Heart left ventricle (tissue), 16 donors: ENCODE measurements around the gene NINL. TPM values are rescaled to one million over a fixed set of nuclear protein-coding genes. Genes with fewer than 3 reads are reported as not detected.
"Not testable (repeated sequence)": the region's sequence is repeated elsewhere in the genome, so short reads cannot be mapped to it uniquely, and the experiment has no call there.

Source experiments
- ATAC-seq, 4 donors: fragments of 200-7000 bp; cut with Tn5 transposase; one replicate each; pipeline ENCODE4 v1.9.1; 2020 to 2022; ENCODE audit warnings: moderate library complexity in 4 of 4, mild to moderate bottlenecking in 3 of 4, moderate number of reproducible peaks in 1 of 4
- DNase-seq, 5 donors: peaks; one replicate each; pipeline ENCODE4 v3.0.0-alpha.2; 2020
- H3K27ac ChIP-seq, 12 donors: fragments of 200-600 bp; sonication (generic) in 4 of 12; one replicate each; pipeline versions ENCODE4 v1.5.0 to v1.8.0; 2016 to 2022; ENCODE audit warnings: mild to moderate bottlenecking in 2 of 12
- H3K27me3 ChIP-seq, 9 donors: fragments of 200-600 bp; sonication (generic) in 2 of 9; one replicate each; pipeline versions ENCODE4 v1.5.1 to v1.8.0; 2016 to 2022; ENCODE audit warnings: mild to moderate bottlenecking in 3 of 9
- H3K36me3 ChIP-seq, 9 donors: fragments of 200-600 bp; sonication (generic) in 2 of 9; one replicate each; pipeline versions ENCODE4 v1.5.0 to v1.8.0; 2018 to 2022; ENCODE audit warnings: mild to moderate bottlenecking in 2 of 9
- H3K4me1 ChIP-seq, 12 donors: fragments of 200-600 bp; sonication (generic) in 4 of 12; one replicate each; pipeline versions ENCODE4 v1.5.0 to v1.8.0; 2016 to 2022; ENCODE audit warnings: mild to moderate bottlenecking in 3 of 12
- H3K4me3 ChIP-seq, 12 donors: fragments of 200-600 bp; sonication (generic) in 4 of 12; one replicate each; pipeline versions ENCODE4 v1.5.0 to v1.8.0; 2017 to 2022; ENCODE audit warnings: mild to moderate bottlenecking in 9 of 12, moderate library complexity in 4 of 12
- H3K9me3 ChIP-seq, 12 donors: fragments of 200-600 bp; sonication (generic) in 4 of 12; one replicate each; pipeline versions ENCODE4 v1.5.0 to v1.8.0; 2016 to 2022; ENCODE audit warnings: mild to moderate bottlenecking in 1 of 12
- POLR2A ChIP-seq, 2 donors: fragments of 450-650 bp; IDR thresholded peaks; one replicate each; pipeline ENCODE4 v1.6.1; 2017; ENCODE audit warnings: antibody characterized with exemption in 2 of 2, mild to moderate bottlenecking in 2 of 2, moderate library complexity in 2 of 2
- WGBS, 4 donors: extraction: QIAGEN DNeasy Blood & Tissue Kit in 2 of 4; methylation state at CpG; one replicate each; pipeline versions ENCODE4 v1.1.5 to v1.1.7; 2013 to 2018; 5-methylcytosine and 5-hydroxymethylcytosine counted together
- intact Hi-C, 10 donors: fragments of 100-400 bp; cut with DNase I; formaldehyde crosslinking; loops; one replicate each; pipeline versions ENCODE4 v1.11.1 to v1.14.2; 2022
- polyA plus RNA-seq, 2 donors: library from polyadenylated mRNA; stranded (reverse); fragments of 200-250 nt; gene quantifications; one replicate each; pipeline ENCODE4 v1.2.3, GENCODE V29; 2013
- total RNA-seq, 9 donors: library from RNA; depleted of rRNA in 2 of 9; stranded (reverse); fragments of >200 nt in 2 of 9; fragmentation: NEBNext Ultra II Directional in 3 of 9; extraction: Animal tissue kit (Norgen Biotek cat#: 25700) in 3 of 9; gene quantifications; one replicate each; pipeline versions ENCODE4 v1.1.0 to v1.2.4, GENCODE V29; 2016 to 2023
- TF ChIP-seq, protein P1 (sequence below), 12 donors: fragments of 200-600 bp; sonication (generic) in 4 of 12; IDR thresholded peaks; one replicate each; pipeline versions ENCODE4 v1.5.0 to v1.8.0; 2018 to 2022; ENCODE audit warnings: antibody characterized with exemption in 12 of 12, mild to moderate bottlenecking in 5 of 12
- donor health status: ischemic (EF 13 %, LVEDD 7.1; RV severe dilation, severe dysfunction).
- donor health status: healthy with polysubstance abuse.
- donor health status: DM: no; HTN: yes; CAD: no.
- donor health status: DM: no; HTN: no; CAD: no.
- donor health status: ischemic (EF 25% LVEDD 6.9; RV normal size, moderate dysfunction).
- donor health status: ischemic (EF 25% LVEDD 5.7; RV mildly dilated, moderate dysfunction).
- donor health status: healthy.
- donor health status: DM: yes; HTN: yes; CAD: no.
- donor health status: ischemic (EF 35%, LVEDD 5.7; RV mildly dilated, moderate dysfunction).
- donor health status: nonischemic (EF 11% LVEDD 7.7; RV severe dilation, severe dysfunction).
- donor health status: DM: yes; HTN: yes; CAD: no.
- donor health status: PGD.
- donor health status: ischemic (EF 29% LVEDD 5.4; RV normal size, mild dysfunction).
- donor health status: nonischemic (EF 23%, LVEDD 6.1; RV moderate dilation, normal function).

The NINL gene
- total and polyA plus RNA-seq, 11 donors = 0.78 to 7.1 (median 2.9) TPM

GRCh38 chr20:25476106-25477013 lies 109.0 kb downstream of the NINL start:
- H3K27me3 ChIP-seq = no peaks in the 10 kb centered on the region
- H3K27ac ChIP-seq = no peak overlapping the region
- H3K4me1 ChIP-seq = no peaks in the 10 kb centered on the region
- H3K4me3 ChIP-seq = no peak overlapping the region
- 92 to 96% (median 94%) methylated on average over 40 to 52 of the region's 52 CpGs for WGBS, 4 donors
- TF ChIP-seq POLR2A (IDR thresholded peaks at IDR 0.05) = no peak
- TF ChIP-seq, protein P1, sequence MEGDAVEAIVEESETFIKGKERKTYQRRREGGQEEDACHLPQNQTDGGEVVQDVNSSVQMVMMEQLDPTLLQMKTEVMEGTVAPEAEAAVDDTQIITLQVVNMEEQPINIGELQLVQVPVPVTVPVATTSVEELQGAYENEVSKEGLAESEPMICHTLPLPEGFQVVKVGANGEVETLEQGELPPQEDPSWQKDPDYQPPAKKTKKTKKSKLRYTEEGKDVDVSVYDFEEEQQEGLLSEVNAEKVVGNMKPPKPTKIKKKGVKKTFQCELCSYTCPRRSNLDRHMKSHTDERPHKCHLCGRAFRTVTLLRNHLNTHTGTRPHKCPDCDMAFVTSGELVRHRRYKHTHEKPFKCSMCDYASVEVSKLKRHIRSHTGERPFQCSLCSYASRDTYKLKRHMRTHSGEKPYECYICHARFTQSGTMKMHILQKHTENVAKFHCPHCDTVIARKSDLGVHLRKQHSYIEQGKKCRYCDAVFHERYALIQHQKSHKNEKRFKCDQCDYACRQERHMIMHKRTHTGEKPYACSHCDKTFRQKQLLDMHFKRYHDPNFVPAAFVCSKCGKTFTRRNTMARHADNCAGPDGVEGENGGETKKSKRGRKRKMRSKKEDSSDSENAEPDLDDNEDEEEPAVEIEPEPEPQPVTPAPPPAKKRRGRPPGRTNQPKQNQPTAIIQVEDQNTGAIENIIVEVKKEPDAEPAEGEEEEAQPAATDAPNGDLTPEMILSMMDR (IDR thresholded peaks at IDR 0.05) = no peak
- DNase-seq = peak in 1 of 5 donors; percentile 51
- no peak for ATAC-seq
- H3K36me3 ChIP-seq = peaks cover 0 to 22% (median 0%) of the 10 kb centered on the region in 9 donors
- H3K9me3 ChIP-seq = no peaks in the 10 kb centered on the region
- intact Hi-C loops = no loop called here

DNA sequence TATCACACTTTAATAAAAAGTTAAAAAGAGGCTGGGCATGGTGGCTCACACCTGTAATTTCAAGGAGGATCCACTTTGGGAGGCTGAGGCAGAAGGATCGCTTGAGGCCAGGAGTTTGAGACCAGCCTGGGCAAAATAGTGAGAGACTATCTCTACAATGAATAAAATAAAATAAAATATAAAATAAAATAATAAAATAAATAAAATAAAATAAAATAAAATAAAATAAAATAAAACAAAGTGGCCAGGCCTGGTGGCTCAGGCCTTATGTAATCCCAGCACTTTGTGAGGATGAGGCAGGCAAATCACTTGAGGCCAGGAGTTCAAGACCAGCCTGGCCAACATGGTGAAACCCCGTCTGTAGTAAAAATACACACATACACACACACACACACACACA lies 112.0 kb downstream of the NINL start:
- ATAC-seq, H3K27me3 ChIP-seq, H3K4me3 ChIP-seq, DNase-seq, intact Hi-C loops, H3K4me1 ChIP-seq, H3K27ac ChIP-seq, H3K9me3 ChIP-seq: not testable (repeated sequence)
- 88 to 98% (median 92%) methylated on average over 2 of the region's 2 CpGs for WGBS, 4 donors
- H3K36me3 ChIP-seq = peaks cover 0 to 19% (median 0%) of the 10 kb centered on the region in 9 donors

DNA sequence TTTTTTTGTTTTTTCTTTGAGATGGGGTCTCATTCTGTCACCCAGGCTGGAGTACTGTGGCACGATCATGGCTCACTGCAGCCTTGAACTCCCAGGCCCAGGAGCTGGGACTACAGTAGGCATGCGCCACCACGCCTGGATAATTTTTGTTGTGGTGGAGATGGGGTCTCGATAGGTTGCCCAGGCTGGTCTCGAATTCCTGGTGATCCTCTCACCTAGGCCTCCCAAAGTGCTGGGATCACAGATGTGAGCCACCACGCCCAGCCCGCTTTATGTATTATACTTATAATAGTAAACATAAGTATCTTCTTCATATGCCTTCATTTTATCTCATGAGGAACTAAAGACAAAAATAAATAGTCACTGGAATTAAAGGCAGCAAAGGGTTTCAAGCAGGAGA lies 114.3 kb downstream of the NINL start:
- Histone ChIP-seq H3K36me3 (peaks cover 0 to 29% (median 3%) of the 10 kb centered on the region in 9 donors), H3K9me3 (no peaks in the 10 kb centered on the region), H3K27ac (no peak overlapping the region), H3K4me1 (no peaks in the 10 kb centered on the region), H3K27me3 (no peaks in the 10 kb centered on the region), H3K4me3 (no peak overlapping the region)
- TF ChIP-seq, protein P1 (IDR thresholded peaks at IDR 0.05) = no peak
- TF ChIP-seq POLR2A (IDR thresholded peaks at IDR 0.05) = no peak
- DNase-seq (no peak), ATAC-seq (no peak)
- intact Hi-C loops = no loop called here
- WGBS, 4 donors = 92 to 100% (median 96%) methylated on average over 7 of the region's 7 CpGs

DNA sequence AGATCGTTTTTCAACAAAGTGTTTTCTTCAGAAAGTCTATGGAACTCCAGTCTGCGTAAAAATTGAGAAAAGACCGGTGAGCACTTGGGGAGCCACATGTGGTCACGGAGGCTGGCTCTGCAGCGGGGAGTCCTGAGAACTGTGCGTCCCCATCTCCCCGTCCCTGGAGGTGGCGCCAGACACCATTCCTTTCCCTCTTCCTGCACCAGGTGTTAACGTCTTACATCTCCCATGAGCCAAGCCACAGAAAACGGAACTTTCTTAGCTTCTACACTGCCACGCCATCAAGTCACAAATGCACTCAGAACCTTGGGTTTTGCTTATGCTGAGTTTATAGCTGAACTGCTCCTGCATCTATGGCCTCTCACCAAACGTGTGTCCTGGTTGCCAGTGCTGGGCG lies 115.3 kb downstream of the NINL start:
- Histone ChIP-seq H3K27me3 (no peaks in the 10 kb centered on the region), H3K4me3 (no peak overlapping the region), H3K9me3 (no peaks in the 10 kb centered on the region), H3K36me3 (peaks cover 0 to 33% (median 3%) of the 10 kb centered on the region in 9 donors), H3K4me1 (peaks cover 0 to 2% (median 0%) of the 10 kb centered on the region in 12 donors), H3K27ac (no peak overlapping the region)
- no peak for TF ChIP-seq POLR2A (IDR thresholded peaks at IDR 0.05)
- TF ChIP-seq, protein P1 (IDR thresholded peaks at IDR 0.05) = peak in 8 of 12 donors; percentile 7 to 35 (median 24)
- intact Hi-C loops = no loop called here
- DNase-seq (peak in 1 of 5 donors; percentile 13), ATAC-seq (peak in 1 of 4 donors; percentile 27)
- 73 to 77% (median 77%) methylated on average over 12 to 13 of the region's 13 CpGs for WGBS, 4 donors
